Measurements from ENCODE around the gene ZNRF3.
"Not testable (repeated sequence)": the region's sequence is repeated elsewhere in the genome, so short reads cannot be mapped to it uniquely, and the experiment has no call there.

DNA sequence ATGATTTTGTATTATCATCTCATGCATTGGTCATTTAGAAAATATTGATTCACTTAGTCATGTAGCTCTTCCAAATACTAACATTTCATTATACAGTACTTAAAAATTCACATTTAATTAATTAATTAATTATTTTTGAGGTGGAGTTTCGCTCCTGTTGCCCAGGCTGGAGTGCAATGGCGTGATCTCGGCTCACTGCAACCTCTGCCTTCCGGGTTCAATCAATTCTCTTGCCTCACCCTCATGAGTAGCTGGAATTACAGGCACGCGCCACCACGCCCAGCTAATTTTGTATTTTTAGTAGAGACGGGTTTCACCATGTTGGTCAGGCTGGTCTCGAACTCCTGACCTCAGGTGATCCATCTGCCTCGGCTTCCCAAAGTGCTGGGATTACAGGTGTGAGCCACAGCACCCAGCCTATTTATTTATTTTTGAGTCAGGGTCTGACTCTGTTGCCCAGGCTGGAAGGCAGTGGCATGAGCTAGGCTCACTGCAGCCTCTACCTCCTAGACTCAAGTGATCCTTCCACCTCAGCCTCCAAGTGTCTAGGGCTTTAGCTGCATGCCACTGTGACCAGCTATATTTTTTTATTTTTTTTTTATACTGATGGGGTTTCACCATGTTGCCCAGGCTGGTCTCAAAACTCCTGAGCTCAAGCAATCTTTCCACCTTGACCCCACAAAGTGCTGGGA lies 65.6 kb downstream of the ZNRF3 start:
- not testable (repeated sequence) for TF ChIP-seq POLR2AphosphoS5 (IDR thresholded peaks at IDR 0.05; ENCODE audit: low read depth, low read length); EP300 (IDR thresholded peaks at IDR 0.05; ENCODE audit: borderline replicate concordance in 1 of 2, low read depth in 1 of 2, low read length in 1 of 2); REST (IDR thresholded peaks at IDR 0.05; ENCODE audit: low read depth, low read length); IRF3 (IDR thresholded peaks at IDR 0.05; ENCODE audit: low read depth, low read length); TAF1 (IDR thresholded peaks at IDR 0.05; ENCODE audit: borderline replicate concordance, low read depth, low read length); FOXJ3 (CRISPR knock-in tag; IDR thresholded peaks at IDR 0.05); JUND (IDR thresholded peaks at IDR 0.05); MEF2A (IDR thresholded peaks at IDR 0.05; ENCODE audit: borderline replicate concordance, low read depth)
- TF ChIP-seq, protein P1, sequence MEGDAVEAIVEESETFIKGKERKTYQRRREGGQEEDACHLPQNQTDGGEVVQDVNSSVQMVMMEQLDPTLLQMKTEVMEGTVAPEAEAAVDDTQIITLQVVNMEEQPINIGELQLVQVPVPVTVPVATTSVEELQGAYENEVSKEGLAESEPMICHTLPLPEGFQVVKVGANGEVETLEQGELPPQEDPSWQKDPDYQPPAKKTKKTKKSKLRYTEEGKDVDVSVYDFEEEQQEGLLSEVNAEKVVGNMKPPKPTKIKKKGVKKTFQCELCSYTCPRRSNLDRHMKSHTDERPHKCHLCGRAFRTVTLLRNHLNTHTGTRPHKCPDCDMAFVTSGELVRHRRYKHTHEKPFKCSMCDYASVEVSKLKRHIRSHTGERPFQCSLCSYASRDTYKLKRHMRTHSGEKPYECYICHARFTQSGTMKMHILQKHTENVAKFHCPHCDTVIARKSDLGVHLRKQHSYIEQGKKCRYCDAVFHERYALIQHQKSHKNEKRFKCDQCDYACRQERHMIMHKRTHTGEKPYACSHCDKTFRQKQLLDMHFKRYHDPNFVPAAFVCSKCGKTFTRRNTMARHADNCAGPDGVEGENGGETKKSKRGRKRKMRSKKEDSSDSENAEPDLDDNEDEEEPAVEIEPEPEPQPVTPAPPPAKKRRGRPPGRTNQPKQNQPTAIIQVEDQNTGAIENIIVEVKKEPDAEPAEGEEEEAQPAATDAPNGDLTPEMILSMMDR (IDR thresholded peaks at IDR 0.05) = not testable (repeated sequence)
- TF ChIP-seq, protein P2, sequence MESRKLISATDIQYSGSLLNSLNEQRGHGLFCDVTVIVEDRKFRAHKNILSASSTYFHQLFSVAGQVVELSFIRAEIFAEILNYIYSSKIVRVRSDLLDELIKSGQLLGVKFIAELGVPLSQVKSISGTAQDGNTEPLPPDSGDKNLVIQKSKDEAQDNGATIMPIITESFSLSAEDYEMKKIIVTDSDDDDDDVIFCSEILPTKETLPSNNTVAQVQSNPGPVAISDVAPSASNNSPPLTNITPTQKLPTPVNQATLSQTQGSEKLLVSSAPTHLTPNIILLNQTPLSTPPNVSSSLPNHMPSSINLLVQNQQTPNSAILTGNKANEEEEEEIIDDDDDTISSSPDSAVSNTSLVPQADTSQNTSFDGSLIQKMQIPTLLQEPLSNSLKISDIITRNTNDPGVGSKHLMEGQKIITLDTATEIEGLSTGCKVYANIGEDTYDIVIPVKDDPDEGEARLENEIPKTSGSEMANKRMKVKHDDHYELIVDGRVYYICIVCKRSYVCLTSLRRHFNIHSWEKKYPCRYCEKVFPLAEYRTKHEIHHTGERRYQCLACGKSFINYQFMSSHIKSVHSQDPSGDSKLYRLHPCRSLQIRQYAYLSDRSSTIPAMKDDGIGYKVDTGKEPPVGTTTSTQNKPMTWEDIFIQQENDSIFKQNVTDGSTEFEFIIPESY (IDR thresholded peaks at IDR 0.05; ENCODE audit: borderline replicate concordance, low read depth) = not testable (repeated sequence)
- TF ChIP-seq, protein P3, sequence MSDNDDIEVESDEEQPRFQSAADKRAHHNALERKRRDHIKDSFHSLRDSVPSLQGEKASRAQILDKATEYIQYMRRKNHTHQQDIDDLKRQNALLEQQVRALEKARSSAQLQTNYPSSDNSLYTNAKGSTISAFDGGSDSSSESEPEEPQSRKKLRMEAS (IDR thresholded peaks at IDR 0.05; ENCODE audit: low read depth) = not testable (repeated sequence)

Measured in SK-N-SH (cell line).